GM21423 (cell line): Measurements from ENCODE around the gene SLC38A6.
"Not testable (repeated sequence)": the region's sequence is repeated elsewhere in the genome, so short reads cannot be mapped to it uniquely, and the experiment has no call there.

Source experiments
- ATAC-seq: cut with Tn5 transposase; IDR thresholded peaks from one replicate; pipeline ENCODE4 v1.9.1; 2021; ENCODE audit warnings: mild to moderate bottlenecking, moderate library complexity; ENCODE audit not compliant: unreplicated experiment

Gene SLC38A6

GRCh38 chr14:61048640-61049039, 67.6 kb downstream of the SLC38A6 start:
- no peak for ATAC-seq

DNA sequence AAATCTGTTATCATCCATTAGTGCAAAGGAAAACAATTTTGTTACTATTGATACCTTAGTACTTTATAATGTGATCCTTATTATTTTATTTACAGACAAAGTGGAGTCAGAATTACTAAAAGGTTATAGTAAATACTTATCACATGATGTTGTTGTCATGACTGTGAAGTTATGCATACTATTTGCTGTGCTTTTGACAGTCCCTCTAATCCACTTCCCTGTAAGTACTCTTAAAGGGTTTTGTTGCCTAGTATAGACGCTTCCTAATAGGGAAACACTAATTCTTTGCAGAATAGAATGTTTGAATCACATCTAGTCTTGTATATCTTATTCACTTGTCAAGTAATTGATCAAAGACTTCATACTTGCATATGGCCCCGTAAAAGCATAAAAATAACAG, 69.4 kb downstream of the SLC38A6 start:
- ATAC-seq = no peak

GRCh38 chr14:61051051-61051450, 70.0 kb downstream of the SLC38A6 start:
- no peak for ATAC-seq

- no peak for ATAC-seq
These were observed 70.6 kb downstream of the SLC38A6 start for GRCh38 chr14:61051621-61052020.

- no peak for ATAC-seq
These were observed 82.4 kb downstream of the SLC38A6 start for GRCh38 chr14:61063461-61063860.

DNA sequence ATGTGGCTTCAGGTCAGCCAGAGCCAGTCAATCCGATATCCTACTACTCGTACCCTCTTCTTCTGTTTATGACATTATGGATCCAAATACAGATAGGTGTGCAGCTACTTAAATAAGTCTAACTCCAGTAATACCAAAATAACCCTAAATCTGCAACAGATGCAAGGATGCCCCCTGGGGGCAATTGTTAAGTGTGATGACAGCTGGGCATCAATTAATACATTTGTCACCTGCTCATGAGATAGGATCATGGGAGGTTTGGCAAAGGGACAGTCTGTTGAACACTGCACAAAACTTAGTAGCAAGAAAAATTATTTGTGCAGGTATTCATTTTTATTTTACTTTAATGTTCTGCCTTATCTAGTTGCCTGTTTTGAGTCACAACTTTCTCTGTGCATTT, 83.2 kb downstream of the SLC38A6 start:
- ATAC-seq = no peak

- ATAC-seq = no peak
These were observed 83.8 kb downstream of the SLC38A6 start for GRCh38 chr14:61064856-61065255.

DNA sequence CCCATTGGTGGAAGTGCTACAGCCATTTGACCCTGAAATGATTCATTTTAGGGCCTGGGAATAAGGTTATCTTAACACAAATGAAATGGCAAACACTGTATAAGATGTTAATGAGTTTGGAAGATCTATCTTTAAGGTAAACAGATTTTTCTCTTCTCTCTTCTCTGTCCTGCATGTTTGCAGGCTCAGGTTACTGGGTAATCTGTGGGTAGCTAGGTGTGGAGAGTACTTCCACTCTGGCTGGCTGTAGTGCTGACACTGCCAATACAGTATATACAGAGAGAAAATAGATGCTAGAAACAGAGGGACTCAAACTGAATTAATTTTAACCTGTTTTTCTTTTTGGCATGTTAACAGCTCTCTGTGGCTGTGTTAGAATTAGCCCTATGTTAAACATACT, 84.6 kb downstream of the SLC38A6 start:
- no peak for ATAC-seq

- not testable (repeated sequence) for ATAC-seq
These were observed 91.4 kb downstream of the SLC38A6 start for GRCh38 chr14:61072442-61072841.

DNA sequence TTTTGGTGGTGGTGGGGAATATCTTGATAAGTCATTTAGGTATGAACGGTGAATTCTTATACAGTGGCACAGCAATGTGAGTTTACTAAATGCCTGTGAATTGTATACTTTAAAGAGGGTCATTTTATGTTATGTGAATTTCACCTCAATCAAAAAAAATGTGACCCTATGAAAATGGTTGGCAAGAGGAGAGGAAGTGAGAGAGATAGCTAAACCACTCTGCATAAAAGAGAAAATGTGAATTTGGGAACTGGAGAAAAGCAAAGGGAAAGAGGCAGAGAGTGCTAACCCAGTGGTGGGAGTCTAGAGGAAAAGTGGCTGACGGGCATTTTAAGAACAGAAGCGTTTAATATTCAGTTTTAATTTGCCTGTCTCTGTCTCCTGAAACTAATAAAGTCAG, 93.8 kb downstream of the SLC38A6 start:
- no peak for ATAC-seq

GRCh38 chr14:61076556-61076955, 95.5 kb downstream of the SLC38A6 start:
- no peak for ATAC-seq

DNA sequence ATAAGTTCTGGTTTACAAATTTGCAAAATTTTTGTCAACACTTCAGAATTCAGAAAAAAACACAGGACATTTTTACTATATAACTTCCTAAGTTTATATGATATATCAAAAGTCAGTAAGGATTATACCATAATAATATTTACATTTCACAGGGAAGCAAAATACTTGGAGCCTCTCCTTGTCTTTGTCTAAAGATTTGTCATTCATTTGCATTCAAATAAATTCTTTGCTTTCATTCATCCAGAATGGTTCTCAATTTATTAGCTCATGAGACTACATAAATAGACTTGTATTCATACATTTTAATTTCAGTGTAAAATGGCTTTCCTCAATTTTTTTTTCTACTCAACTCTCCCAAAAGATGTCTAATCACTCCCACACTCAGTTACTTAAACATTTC, 96.4 kb downstream of the SLC38A6 start:
- no peak for ATAC-seq

DNA sequence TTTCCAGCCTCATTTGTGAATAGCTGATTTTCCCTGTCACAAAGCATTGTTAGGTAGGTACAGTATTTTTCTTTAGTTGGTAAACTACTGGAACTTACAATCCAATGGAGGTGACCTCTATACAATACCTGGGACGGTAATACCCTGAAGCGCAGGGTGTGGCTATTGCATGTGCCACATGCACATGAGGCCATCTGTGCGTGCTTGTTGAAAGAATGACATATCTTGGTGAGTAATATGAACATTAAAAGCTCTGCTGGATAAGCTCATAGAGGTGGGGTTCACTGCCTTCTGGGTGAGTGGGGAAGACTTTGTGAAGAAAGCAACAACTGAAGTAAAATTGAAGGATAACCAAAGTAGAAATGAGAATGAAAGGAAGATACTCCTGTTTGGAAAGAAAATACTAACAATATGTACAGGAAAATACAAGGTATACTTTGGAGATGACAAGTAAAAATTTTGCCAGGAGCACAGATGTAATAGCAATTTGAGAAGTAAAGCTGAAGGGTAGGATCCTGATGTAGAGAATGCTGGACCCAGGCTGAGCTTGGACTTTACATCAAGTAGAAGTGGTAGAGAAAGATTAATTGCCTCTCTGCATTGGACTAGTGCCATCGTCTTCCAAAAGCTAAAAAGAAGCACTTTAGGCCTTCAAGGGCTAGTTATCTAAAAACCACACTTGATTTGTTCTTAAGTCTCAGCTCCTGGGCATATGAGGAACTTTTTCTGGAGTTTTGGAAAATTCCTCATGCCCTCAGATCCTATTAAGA, 97.1 kb downstream of the SLC38A6 start:
- ATAC-seq = no peak

GRCh38 chr14:61080591-61081010, 99.6 kb downstream of the SLC38A6 start:
- no peak for ATAC-seq

DNA sequence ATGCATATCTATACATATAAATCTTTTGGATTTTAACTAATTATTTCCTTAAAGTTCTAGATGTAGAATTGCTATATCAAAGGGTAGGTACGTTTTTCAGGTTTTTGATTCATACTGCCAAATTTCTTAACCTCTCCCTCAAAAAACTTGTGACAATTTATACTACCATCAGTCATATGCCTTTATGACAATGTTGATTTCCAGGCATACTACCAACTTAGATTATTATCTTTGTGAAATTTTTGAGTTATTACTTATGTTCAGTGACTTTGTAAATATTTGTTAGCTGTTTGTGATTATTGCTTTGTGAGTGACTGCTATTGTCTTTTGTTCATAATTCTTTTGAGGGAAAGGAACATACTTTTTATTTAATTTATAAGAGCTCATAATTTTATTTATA, 107.0 kb downstream of the SLC38A6 start:
- no peak for ATAC-seq

DNA sequence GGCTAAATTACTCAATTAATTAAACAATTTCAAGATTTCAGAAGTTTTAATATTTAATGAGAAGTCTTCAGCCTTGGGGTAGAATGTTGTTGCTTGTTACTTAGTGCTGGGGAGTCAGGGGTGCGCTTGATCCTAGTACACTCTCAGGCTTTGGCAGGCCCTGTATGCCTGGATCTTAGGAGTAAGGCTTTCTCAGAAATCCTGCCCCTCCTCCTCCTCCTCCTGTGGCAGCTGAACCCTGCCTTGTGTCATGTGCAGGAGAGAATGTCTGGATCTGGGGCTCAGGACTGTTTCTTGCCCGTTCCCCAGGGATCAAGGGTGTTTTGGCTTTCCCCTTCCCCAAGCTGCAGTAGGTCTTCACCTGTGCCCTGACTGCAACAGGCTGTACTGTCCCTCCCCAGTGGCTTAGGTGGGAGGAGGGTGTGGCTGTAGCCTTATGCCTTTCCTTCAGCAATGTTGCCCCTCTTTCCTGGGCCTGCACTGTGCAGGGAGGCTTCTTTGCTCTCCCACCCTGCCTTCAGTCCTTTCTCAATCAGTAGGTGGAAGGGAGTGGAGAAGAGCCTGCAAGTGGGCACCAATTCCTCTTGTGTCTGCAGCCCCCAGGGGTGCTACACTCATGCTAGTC, 108.2 kb downstream of the SLC38A6 start:
- no peak for ATAC-seq

DNA sequence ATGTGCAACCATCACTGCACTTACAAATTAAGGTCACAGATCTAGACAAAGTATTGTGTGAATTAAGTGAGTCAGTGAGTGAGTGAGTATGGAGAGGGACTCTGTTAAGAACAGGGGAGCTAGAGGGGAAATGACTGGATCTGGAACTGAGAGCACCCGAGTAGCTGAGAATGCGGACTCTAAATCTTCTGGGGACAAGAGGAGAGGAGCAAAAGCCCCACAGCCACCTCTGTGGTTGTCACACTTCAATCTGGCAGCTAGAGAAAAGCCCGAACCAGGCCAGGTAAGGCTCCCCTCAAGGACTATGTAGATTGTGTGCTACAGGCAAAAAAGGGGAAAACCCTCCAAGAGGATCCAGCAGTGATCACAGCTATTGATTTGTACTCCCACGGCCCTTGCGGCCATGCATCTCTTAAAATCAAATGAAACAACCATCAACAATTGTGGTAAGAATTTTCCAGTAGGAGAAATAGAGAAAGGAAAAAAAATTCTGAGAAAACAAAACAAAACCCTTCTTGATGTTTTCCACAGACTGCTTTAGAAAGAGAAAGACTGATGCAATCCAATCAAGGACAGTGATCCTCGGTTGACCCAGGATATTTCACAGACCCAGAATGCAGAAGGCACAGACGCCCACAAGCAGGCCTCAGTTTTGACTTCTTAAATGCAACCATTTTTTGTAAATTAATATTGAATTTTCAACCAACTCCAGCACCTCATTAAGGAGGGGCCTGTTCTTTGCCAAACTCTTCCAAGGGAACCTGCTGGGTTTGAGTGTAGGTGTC, 109.6 kb downstream of the SLC38A6 start:
- peak; percentile 49 for ATAC-seq

DNA sequence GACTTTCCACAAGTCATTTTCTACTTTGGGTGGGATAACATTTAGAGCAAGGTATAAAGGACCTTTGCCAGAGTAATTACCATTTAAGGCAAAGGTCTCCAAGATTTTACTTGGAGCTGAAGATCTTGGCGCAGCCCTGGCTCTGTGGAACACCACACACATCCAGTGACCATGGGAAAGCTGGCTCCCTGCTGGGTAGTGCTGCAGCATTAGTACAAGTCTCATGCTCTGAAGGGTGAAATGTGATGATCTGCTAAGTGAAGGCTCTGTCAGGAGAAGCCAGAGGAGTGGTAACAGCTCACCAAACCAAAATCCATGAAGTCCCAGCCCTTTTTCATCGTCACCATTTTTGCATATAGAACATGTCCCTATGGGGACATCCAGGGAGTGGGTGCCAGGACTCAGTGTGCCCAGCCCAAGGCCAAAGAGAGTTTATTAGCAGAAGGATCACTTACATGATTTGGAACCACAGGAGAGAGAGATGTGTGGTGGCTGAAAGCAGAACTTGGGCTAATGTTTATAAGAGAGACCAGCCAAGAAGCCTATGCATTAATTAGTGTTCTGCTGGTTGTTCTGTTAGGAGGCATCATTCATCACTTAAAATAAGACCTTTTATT, 110.7 kb downstream of the SLC38A6 start:
- no peak for ATAC-seq

- not testable (repeated sequence) for ATAC-seq
These were observed 117.1 kb downstream of the SLC38A6 start for GRCh38 chr14:61098096-61098495.

DNA sequence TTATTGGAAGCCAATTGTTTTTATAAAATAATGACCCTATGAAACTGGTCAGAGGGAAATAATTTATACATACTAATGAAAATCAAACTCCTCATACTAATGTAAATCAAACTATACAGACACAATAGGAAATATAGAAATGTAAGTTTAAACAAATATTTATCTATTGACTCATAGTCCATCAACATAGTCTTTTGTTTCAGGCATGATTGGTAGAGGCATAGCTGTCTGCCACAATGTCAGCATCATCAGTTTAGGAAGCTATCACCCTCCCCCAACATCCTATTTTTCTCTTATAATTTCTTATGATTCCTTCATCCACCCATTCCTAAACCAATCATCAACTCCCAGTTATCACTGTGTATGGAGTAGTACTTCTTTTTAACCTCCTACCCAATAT, 117.7 kb downstream of the SLC38A6 start:
- ATAC-seq = no peak

- no peak for ATAC-seq
These were observed 118.3 kb downstream of the SLC38A6 start for GRCh38 chr14:61099216-61099835.
